Astrocyte (in vitro differentiated cells and primary cell): Measurements from ENCODE around the gene PPP6C. TPM values are rescaled to one million over a fixed set of nuclear protein-coding genes. Genes with fewer than 3 reads are reported as not detected.

ENCODE experiments used
- DNase-seq: peaks from one replicate; pipeline ENCODE4 v3.0.0-alpha.2; 2010; ENCODE audit warnings: low read depth
- FAIRE-seq: peaks from 2 replicates; lab custom pipeline; 2011; peaks lifted over from hg19 to GRCh38; lab: Jason Lieb, UNC
- H2AFZ ChIP-seq: 2 replicates; pipeline ENCODE4 v1.6.0; 2012; ENCODE audit warnings: low read depth, low read length, inconsistent platforms
- H3K27ac ChIP-seq: 2 replicates; pipeline ENCODE4 v1.5.1; 2011; ENCODE audit warnings: low read depth, low read length, inconsistent platforms
- H3K27me3 ChIP-seq: 2 replicates; pipeline ENCODE4 v1.6.0; 2011; ENCODE audit warnings: low read length, inconsistent platforms; ENCODE audit not compliant: insufficient read depth
- H3K36me3 ChIP-seq: 2 replicates; pipeline ENCODE4 v1.5.1; 2011; ENCODE audit warnings: low read length, inconsistent platforms; ENCODE audit not compliant: insufficient read depth
- H3K4me1 ChIP-seq: 2 replicates; pipeline ENCODE4 v1.5.1; 2011; ENCODE audit warnings: low read length, inconsistent platforms; ENCODE audit not compliant: insufficient read depth
- H3K4me2 ChIP-seq: 2 replicates; pipeline ENCODE4 v1.6.0; 2012; ENCODE audit warnings: low read length, inconsistent platforms
- H3K4me3 ChIP-seq: 2 replicates; pipeline ENCODE4 v1.5.1; 2011; ENCODE audit warnings: low read depth, mild to moderate bottlenecking, low read length, inconsistent platforms; ENCODE audit not compliant: insufficient read depth
- H3K79me2 ChIP-seq: 2 replicates; pipeline ENCODE4 v1.6.0; 2012; ENCODE audit warnings: mild to moderate bottlenecking, low read length, inconsistent platforms; ENCODE audit not compliant: insufficient read depth
- H3K9ac ChIP-seq: 2 replicates; pipeline ENCODE4 v1.6.0; 2012; ENCODE audit warnings: mild to moderate bottlenecking, low read length, inconsistent platforms
- H3K9me3 ChIP-seq: 2 replicates; pipeline ENCODE4 v1.5.1; 2012; ENCODE audit warnings: low read depth, mild to moderate bottlenecking, low read length, inconsistent platforms; ENCODE audit not compliant: insufficient read depth
- H4K20me1 ChIP-seq: 2 replicates; pipeline ENCODE4 v1.6.0; 2012; ENCODE audit warnings: low read length, inconsistent platforms; ENCODE audit not compliant: insufficient read depth
- H3K27ac Mint-ChIP-seq: one replicate; pipeline ENCODE4 v1.8.0; 2021; ENCODE audit warnings: mild to moderate bottlenecking, mixed read lengths; ENCODE audit not compliant: unreplicated experiment
- H3K27me3 Mint-ChIP-seq: one replicate; pipeline ENCODE4 v1.8.0; 2021; ENCODE audit warnings: low read depth, mixed read lengths; ENCODE audit not compliant: unreplicated experiment
- H3K36me3 Mint-ChIP-seq: one replicate; pipeline ENCODE4 v1.8.0; 2021; ENCODE audit warnings: low read depth, mixed read lengths; ENCODE audit not compliant: unreplicated experiment
- H3K4me1 Mint-ChIP-seq: one replicate; pipeline ENCODE4 v1.8.0; 2021; ENCODE audit warnings: low read depth, mixed read lengths; ENCODE audit not compliant: unreplicated experiment
- H3K4me3 Mint-ChIP-seq: one replicate; pipeline ENCODE4 v1.8.0; 2021; ENCODE audit warnings: mild to moderate bottlenecking, moderate library complexity, mixed read lengths; ENCODE audit not compliant: unreplicated experiment
- H3K9me3 Mint-ChIP-seq: one replicate; pipeline ENCODE4 v1.8.0; 2021; ENCODE audit warnings: mild to moderate bottlenecking, mixed read lengths; ENCODE audit not compliant: unreplicated experiment
- CTCF ChIP-seq: IDR thresholded peaks from 2 replicates; pipeline ENCODE4 v1.5.1; 2011; ENCODE audit warnings: low read depth, mild to moderate bottlenecking, inconsistent platforms, low read length, moderate library complexity; ENCODE audit not compliant: insufficient read depth
- EZH2 ChIP-seq: IDR thresholded peaks from 2 replicates; pipeline ENCODE4 v1.6.1; 2012; ENCODE audit warnings: mild to moderate bottlenecking, low read length, inconsistent platforms; ENCODE audit not compliant: insufficient read depth
- total RNA-seq: library from RNA; stranded (reverse); gene quantifications from 2 replicates; pipeline ENCODE4 v1.2.1, GENCODE V29; 2021

Gene PPP6C
- total RNA-seq, 1 donor from 2014 or later = 41.1 TPM

- no peaks in the 10 kb centered on the region for H3K9me3 Mint-ChIP-seq
- H2AFZ ChIP-seq = no peak overlapping the region
- no peak overlapping the region for H3K4me2 ChIP-seq
- H3K27ac ChIP-seq = no peak overlapping the region
- H3K27ac Mint-ChIP-seq = no peak overlapping the region
- TF ChIP-seq CTCF = no peak
- no peak for TF ChIP-seq EZH2
- no peaks in the 10 kb centered on the region for H3K27me3 ChIP-seq
- H3K9ac ChIP-seq = no peak overlapping the region
- no peaks in the 10 kb centered on the region for H3K9me3 ChIP-seq
- H3K36me3 ChIP-seq = peaks cover 7% of the 10 kb centered on the region
- FAIRE-seq = no peak
- no peaks in the 10 kb centered on the region for H3K79me2 ChIP-seq
- no peak overlapping the region for H3K4me3 Mint-ChIP-seq
- H4K20me1 ChIP-seq = no peaks in the 10 kb centered on the region
- H3K4me3 ChIP-seq = no peak overlapping the region
- no peaks in the 10 kb centered on the region for H3K4me1 Mint-ChIP-seq
- no peak for DNase-seq
- no peaks in the 10 kb centered on the region for H3K4me1 ChIP-seq
- H3K27me3 Mint-ChIP-seq = no peaks in the 10 kb centered on the region
- peaks cover 5% of the 10 kb centered on the region for H3K36me3 Mint-ChIP-seq
These were observed 29.0 kb upstream of the PPP6C start for GRCh38 chr9:125218621-125219020.

GRCh38 chr9:125214186-125214585 lies 24.6 kb upstream of the PPP6C start:
- FAIRE-seq (no peak), DNase-seq (no peak)
- H3K27ac ChIP-seq = no peak overlapping the region
- Mint-ChIP-seq H3K27ac (no peak overlapping the region), H3K36me3 (peaks cover 14% of the 10 kb centered on the region), H3K4me3 (no peak overlapping the region), H3K27me3 (no peaks in the 10 kb centered on the region), H3K4me1 (no peaks in the 10 kb centered on the region), H3K9me3 (no peaks in the 10 kb centered on the region)
- no peaks in the 10 kb centered on the region for H3K9me3 ChIP-seq
- peaks cover 10% of the 10 kb centered on the region for H3K36me3 ChIP-seq
- no peaks in the 10 kb centered on the region for H3K4me1 ChIP-seq
- H3K27me3 ChIP-seq = no peaks in the 10 kb centered on the region
- no peak for TF ChIP-seq EZH2
- TF ChIP-seq CTCF = no peak
- H4K20me1 ChIP-seq = no peaks in the 10 kb centered on the region
- no peaks in the 10 kb centered on the region for H3K79me2 ChIP-seq
- H2AFZ ChIP-seq = no peak overlapping the region
- H3K4me2 ChIP-seq = no peak overlapping the region
- H3K4me3 ChIP-seq = no peak overlapping the region
- H3K9ac ChIP-seq = no peak overlapping the region

GRCh38 chr9:125204477-125204876 lies 14.9 kb upstream of the PPP6C start:
- TF ChIP-seq EZH2 (no peak), CTCF (no peak)
- H3K36me3 ChIP-seq = peaks cover 19% of the 10 kb centered on the region
- H3K27me3 Mint-ChIP-seq = no peaks in the 10 kb centered on the region
- H3K79me2 ChIP-seq = peaks cover 11% of the 10 kb centered on the region
- peaks cover 5% of the 10 kb centered on the region for H4K20me1 ChIP-seq
- H3K4me3 ChIP-seq = no peak overlapping the region
- DNase-seq (no peak), FAIRE-seq (no peak)
- H3K36me3 Mint-ChIP-seq = peaks cover 28% of the 10 kb centered on the region
- no peak overlapping the region for H3K27ac Mint-ChIP-seq
- H3K27ac ChIP-seq = no peak overlapping the region
- H3K4me1 ChIP-seq = peaks cover 8% of the 10 kb centered on the region
- no peaks in the 10 kb centered on the region for H3K9me3 ChIP-seq
- H3K9me3 Mint-ChIP-seq = no peaks in the 10 kb centered on the region
- no peaks in the 10 kb centered on the region for H3K27me3 ChIP-seq
- no peak overlapping the region for H3K4me3 Mint-ChIP-seq
- H3K9ac ChIP-seq = no peak overlapping the region
- H3K4me1 Mint-ChIP-seq = peaks cover 6% of the 10 kb centered on the region
- H3K4me2 ChIP-seq = no peak overlapping the region
- H2AFZ ChIP-seq = no peak overlapping the region
